GM18517 (cell line): ENCODE data around the gene TMEM81.

Experiments used
- ATAC-seq: cut with Tn5 transposase; IDR thresholded peaks from one replicate; pipeline ENCODE4 v1.9.1; 2021; ENCODE audit warnings: mild to moderate bottlenecking, moderate library complexity; ENCODE audit not compliant: unreplicated experiment

The TMEM81 gene

DNA sequence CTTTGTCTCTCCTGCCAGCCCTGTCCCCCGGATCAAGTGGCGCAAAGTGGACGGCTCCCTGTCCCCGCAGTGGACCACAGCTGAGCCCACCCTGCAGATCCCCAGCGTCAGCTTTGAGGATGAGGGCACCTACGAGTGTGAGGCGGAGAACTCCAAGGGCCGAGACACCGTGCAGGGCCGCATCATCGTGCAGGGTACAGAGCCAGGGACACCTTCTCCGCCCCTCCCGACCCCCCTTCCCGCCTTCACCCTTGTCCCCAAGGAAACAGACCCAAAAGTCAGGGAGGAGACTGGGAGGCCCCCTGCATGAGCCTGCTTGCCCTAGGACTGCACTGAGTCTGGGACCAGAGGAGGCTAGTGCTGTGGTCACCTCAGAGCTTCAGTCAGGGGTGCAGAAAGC, 23.0 kb downstream of the TMEM81 start:
- no peak for ATAC-seq

DNA sequence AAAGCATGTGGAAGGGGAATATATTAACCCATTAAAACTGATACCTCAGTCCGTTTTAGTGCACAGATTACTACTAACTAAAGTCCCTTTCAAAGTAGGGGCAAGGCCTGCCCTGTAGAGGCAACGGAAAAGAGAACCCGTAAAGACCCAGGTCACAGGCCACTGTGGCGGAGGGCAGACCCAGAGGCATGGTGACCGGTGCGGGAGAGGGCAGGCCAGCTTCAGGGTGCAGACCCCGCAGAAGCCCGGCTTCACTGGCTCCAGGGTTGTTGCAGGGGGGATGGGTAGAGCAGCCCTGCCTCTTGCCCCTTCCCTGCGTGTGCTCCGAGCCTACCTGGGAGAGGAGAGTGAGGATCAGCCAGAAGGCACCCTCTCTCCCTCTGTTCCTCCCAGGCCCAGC, 23.5 kb downstream of the TMEM81 start:
- ATAC-seq, result no peak

DNA sequence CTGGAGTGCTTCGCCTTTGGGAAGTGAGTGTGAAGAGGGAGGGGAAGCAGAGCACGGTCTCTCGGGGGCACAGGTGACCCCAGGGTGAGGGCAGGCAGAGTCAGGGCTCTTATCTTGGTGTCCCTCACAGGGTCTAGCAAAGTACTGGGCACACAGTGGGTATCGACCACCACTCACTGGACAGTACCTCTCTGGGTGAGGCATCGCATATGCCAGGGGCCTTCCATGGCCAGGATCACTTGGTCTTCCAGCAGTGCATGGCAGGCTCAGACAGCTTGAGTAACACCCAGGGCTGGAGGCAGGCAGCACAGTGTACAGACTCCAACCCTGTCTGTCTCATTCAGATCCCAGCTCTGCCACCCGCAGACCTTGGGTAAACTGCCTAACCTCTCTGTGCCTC, 24.6 kb downstream of the TMEM81 start:
- no peak for ATAC-seq

DNA sequence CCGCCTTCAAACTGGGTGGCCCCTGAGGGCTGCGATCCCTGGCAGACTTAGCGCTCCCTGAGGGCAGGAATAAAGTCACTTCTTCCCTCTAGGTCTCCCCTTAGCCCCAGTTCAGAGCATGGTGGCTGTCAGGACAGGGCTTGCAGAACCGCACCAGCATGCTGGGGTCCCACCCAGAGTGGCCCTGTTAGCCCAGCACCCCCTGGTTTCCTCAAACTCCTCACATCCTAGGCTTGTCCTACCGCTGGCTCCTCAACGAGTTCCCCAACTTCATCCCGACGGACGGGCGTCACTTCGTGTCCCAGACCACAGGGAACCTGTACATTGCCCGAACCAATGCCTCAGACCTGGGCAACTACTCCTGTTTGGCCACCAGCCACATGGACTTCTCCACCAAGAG, 25.4 kb downstream of the TMEM81 start:
- no peak for ATAC-seq

DNA sequence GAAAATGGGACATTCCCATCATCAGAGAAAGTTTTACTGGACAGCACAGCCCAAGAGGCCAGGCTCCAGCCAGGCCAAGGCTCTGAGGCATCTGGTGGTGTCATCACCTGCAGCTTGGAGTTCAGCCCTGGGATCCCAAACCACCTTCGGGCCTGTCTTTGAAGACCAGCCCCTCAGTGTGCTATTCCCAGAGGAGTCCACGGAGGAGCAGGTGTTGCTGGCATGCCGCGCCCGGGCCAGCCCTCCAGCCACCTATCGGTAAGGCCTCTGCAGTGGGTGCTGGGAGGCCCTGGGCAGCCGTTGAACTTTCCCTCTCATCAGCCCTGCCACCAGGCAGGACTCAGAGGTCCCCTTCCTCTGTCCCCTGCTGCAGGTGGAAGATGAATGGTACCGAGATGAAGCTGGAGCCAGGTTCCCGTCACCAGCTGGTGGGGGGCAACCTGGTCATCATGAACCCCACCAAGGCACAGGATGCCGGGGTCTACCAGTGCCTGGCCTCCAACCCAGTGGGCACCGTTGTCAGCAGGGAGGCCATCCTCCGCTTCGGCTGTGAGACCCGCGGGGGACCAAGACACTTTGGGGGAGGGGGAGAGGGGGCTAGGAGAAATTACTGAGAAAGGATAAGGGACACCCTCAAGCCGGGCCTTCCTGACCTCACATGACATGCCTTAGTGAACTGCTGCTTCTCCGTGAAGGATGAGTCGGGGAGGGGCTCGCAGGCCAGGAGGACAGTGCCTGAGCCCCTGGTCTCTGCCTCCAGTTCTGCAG, 26.3 kb downstream of the TMEM81 start:
- no peak for ATAC-seq

DNA sequence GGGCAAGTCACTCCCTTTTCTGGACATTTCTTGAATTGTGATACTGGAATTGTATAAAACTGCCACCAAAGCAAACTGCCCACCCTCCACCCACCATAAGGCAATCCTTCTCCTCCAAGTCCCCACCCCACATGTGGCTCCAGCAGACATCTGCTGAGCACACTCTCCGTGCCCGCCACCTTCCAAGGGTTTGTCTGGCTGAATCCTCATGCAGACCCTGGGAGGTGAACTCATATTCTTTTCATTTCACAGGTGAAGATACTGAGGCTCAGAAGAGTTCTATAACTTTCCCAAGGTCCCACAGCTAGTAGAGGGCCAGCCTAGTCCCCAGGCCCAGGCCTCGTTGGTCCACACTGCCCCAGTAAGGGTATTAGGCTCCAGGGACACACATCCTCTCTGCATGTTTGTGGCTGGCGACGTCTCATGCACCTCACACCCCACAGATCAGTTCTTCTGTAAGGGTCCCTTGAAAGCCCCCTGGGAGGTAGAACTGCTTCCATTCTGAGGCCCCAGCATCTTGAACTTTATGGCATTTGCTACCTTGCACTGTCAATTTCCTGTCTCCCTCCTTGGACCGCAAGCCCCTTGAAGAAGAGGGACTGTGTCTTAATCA, 27.2 kb downstream of the TMEM81 start:
- ATAC-seq, result no peak

DNA sequence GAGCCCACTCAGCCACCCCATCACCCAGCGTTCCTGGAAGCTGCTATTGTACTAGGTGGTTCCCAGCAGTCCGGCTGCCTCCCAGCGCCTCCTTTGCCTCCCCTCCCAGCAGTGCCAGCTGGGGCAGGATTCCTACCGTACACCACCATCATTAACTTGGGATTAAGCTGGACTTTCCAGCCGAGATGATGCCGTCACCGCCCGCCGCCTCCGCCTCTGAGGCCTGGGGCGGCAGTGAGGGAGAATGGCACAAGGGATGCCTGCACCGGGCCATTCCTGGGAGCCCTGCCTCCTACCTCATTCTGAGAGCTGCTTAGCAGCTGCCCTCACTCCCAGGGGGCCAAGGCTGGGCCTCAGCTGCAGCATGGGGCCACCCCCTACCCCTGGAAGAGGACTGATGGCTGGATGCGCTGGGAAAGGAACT, 28.1 kb downstream of the TMEM81 start:
- no peak for ATAC-seq

DNA sequence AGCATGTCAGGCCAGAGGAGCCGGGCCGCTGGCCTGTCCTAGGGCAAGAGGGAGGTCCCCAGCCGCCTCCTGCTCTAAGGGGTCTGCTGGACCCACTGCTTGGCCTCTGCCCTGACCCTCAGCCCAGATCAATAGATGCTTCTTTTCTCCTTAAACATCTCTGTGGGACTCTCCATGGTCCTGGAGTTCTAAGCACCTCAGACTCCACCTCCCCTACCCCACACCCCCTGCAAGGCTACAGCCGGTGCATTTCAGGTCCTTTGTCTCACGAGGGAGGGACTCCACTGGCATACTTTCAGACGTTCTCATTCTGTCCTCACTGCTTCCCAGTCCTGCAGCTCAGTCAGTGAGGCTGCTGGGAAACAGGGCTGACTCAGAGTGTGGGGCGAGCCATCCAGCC, 30.2 kb downstream of the TMEM81 start:
- ATAC-seq, result no peak

DNA sequence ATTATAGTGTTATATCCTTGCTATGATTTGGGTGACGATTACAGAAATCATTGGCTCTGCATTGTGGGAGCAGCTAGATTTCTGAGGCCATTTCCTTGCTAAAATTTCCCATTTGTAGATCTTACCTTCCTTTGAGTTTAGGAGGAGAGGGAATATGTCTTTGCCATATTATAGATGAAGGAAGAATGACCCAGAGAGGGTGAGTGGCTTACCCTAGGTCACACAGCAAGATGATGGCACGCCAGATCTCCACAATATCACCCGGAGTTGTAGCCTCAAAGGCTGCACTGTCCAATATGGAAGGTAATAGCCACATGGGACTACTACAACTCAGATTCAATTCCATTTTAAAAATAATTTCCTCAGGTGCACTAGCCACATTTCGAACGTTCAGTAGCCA, 31.0 kb downstream of the TMEM81 start:
- no peak for ATAC-seq

DNA sequence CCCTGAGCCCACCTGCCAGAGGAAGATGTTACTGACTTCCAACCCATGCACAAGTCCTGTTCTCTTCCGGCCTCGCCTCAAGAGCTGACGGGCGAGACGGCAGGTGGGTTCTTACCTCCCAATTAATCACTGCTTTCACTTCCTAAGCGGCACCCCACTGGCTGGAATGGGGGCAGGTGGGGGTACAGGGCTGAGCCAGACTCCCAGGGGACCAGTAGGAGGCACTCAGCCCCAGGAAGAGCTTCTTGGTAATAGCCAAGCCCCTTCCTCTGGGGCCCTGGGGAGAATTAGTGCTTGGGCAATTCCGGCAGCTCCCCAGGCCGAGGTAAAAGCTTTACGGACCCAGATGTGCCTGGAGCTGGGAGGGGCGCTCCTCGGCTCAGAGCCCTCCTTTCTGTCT, 31.6 kb downstream of the TMEM81 start:
- no peak for ATAC-seq

DNA sequence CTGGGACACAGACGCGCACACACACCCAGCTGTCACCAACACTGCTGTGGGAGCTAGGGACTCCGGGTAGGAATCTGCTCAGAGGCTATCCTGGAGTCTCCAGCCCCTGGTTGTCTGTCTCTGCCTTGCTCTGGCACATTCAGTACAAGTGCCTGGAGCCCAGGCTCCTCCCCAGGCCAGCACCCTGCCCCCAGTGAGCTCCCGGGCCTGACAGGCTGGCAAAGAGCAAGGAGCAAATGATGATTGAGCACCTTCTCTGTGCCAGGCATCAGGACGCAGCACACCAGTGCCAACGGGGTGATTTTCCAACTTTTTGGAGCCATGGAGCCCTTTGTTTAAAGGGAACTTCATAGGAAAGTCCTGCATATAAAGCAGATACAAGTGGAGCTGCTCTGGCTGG, 34.8 kb downstream of the TMEM81 start:
- no peak for ATAC-seq

DNA sequence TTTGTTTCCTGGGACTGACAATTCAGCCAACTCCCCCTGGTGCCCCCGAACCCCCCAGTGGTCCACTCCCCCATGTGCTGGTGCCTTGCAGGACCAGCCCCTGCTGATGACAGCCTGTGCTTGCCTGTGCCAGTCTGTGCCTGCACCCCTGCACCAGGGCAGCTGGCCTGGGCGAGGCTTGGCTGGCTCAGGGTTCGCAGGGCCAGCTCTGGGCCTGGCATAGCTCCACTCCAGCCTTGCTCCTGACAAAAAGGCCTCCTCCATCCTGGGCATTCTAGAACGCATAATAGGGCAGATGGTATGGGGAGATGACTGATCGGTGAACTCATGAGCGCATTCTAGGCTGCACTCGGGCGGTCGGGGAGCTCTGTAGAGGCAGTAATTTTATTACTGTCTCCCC, 35.9 kb downstream of the TMEM81 start:
- ATAC-seq, result no peak

DNA sequence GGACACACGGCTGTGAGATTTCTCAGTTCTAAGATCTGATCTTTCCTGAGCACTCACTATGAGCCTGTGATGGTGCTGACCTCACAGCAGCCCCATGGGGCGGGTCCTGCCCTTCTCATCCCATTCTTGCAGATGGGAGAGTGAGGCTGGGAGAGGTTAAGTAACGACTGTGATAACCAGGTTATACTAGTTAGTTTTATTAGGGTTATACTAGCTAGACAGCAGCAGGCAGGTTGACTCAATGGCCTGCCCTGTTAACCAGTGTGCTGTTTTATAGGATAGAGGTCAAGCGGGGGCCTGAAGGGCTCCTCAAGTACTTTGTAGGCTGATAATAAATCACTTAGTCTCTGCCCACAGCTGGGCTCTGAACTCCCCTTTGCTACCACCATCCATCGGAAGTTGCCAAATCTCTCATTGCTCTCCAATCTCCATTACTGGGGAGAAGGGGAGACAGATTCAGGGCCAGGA, 36.5 kb downstream of the TMEM81 start:
- ATAC-seq, result no peak

DNA sequence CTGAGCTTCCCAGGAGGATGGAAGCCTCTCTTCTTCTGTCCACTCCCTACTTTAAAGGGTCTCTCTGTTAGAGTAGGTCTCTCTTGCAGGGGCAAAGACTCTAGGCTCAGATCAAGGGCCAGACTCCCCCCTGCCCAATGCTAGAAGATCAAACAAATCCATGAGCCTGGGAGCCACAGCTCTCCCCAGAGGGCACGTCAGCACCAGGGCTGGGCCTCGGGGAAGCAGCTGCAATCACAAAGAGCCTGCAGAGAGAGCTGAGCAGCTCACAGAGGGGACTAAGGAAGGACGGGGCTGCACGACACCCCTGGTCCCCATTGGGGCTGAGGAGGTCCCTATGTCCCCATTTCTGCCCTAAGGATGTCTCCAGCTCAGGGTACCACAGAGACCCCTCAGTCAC, 37.4 kb downstream of the TMEM81 start:
- no peak for ATAC-seq

DNA sequence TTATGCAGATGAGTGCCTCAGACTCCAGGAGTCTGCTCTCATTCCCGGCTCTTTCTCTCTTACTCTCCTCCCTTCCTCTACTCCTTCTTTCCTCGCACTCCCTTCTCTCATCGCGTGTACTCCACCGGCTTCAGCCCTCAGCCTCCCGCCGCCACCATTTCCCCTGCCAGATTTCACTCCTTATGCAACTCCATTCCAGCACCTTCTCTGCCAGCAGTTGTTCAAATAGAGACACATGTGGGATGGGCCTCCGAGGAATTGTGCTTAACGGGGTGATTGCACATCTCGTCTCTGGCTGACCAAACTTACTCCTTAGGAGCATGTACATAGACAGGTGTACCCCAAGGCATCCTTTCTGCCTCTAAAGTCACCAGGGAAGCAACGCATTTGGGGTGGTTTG, 39.1 kb downstream of the TMEM81 start:
- no peak for ATAC-seq

DNA sequence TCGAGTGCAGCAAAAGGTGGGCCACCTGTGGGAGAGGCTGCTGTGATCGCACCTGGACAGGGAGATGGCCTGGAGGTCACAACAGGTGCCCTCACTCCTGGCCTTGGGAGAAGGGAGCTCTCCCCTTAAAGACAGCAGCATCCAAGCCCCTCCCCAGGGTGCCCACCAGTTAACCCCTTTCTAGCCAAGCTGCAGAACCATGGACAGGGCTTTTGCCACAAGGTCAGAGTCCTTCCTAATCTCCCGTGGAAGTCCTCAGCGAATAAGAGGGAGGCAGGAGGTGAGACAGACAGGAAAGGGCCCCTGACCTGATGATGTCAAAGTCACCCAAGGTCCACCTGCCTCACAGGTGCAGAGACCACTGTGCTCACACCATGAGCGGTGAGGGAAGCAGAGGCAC, 39.5 kb downstream of the TMEM81 start:
- no peak for ATAC-seq

DNA sequence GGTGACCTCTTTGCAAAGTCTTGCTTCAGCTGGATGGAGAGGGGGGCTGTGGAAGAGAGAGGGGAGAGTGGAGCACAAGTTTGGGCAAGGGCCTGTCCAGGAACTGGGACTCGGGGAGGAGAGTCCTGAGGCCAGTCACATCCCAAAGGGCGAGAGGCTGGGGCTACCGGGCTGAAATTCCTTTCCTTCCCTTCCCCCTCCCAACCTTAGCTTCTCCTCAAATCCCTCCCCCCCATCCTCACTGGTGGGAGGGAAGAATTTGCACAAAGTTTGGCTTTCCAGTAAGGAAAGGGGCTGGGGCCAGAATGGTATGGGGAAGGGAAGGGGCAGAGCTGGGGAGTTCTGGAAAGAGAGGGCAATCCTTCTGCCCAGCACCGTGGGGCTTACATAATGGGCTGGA, 40.4 kb downstream of the TMEM81 start:
- ATAC-seq, result no peak

DNA sequence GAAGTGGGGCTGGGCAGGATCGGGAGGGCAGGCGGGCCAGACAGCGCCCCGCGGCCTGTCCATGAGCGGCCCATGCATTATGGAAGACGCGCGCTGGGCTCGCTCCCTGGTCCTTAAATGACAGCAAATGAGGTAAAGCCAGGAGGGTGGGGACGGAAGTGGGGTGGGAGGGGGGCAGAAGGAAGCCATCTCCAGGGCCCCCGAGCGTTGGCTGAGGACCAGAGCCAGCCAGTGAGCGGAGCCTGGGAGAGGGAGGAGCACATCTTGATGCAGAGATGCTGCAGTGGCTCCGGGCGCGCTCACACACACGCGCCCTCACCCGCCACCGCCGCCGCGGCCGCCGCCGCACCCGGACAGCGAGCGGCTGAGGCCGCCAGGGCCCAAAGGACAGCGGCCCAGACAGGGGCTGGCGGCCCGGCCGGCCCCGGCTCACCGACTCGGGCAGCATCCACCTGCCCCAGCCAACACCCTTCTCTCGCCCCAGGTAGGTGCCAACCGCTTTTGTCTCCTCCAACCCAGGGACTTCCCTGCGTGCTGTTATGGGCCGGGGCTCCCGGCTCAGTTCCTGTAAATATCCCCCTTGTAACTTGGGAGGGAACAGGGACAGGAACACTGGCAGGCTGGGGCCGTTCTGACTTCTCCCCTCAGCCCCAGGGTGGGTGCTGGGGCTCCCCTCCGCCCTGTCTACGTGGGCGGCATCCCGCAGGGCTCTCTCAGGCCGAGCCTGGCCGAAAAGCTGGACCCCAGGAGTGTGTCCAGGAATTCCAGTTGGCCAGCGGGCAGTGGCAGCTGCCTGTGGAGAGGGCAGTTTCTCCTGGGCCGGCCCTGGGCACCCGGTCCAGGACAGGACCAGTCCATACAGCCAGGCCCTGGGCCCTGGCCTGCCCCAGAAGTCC, 41.1 kb downstream of the TMEM81 start, which contains the start of gene CNTN2:
CNTN2 (plus strand) TSS at position 302 of the 896 bp plus-strand sequence. CDS start 9,974 bp downstream, outside the sequence.
- no peak for ATAC-seq

DNA sequence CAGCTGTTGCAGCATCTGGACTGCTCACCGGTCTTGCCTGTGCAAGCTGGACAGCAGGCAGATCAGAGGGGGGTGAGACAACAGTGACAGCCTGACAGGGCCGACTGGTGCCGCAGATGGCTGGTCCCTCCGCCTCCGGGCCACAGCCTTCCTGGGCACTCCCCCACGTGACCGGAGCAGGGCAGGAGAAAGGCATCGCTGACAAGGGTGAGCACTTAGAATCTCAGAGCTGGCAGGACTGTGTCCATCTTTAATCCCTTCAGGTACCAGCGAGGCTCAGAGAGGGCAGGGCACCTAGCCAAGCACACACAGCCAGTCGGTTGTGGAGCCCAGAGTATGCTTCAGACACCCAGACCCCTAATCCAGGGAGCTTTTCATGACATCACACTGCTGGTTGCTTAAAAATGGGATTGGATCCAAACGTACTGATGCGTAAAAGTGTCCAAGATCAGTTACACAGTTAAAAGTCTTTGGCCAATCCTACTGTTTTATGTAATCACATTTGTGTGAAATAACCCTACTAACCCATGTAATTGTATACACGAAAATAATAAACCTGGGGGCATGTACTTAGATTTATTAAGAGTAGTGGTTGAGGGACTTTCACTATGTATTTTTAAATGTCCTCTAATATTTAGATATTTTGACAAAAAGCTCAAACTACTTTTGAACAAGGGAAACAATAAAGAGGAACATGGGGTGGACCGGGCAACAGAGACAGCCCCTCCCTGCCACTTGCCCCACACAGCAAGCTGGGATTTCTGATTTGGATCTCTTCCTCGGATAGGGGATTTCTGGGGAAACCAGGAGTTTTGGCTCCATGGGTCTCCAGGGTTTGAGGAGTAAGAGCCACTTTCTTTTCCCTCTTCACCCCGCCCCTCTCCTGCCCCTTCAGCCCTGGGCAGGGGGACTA, 42.0 kb downstream of the TMEM81 start:
- no peak for ATAC-seq

DNA sequence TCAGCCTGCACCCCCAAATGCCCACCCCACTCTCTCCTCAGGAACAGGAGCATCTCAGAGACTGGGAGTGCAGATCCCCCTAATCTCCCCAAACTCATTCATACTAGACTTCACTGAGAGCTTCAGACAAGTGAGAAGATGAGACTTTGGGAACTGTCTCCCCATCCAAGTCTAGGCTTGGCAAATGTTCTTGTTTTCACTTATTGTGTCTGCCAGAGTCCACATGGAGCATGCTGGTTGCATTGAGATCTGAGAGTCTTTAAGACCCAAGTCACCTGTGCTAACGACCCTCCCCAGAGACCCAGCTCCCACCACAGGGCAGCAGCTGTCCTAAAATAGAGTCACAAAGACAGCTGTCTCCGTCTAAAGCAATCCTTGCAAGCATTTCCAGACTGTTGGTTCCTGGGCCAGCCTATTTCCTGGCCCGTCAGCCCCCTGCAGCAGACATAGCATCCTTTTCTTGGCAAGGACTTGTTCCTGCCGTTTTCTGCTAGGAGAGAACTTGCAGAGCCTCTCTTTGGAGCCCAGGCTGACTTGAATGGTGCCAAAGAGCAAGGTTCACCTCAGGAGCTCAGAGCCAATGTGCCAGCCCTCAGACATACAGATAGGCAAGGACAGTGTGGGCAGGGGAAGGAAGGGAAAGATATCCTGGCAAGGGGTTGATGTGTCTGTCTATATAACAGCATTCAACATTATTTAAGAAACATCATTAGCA, 43.1 kb downstream of the TMEM81 start:
- ATAC-seq, result no peak
